Hepatocyte (in vitro differentiated cells): ENCODE measurements around the gene RAB40A. TPM values are rescaled to one million over a fixed set of nuclear protein-coding genes. Genes with fewer than 3 reads are reported as not detected.

Experiments
- DNase-seq: peaks from one replicate; pipeline ENCODE4 v3.0.0-alpha.2; 2016; ENCODE audit warnings: low spot score
- H2AFZ ChIP-seq: fragments of 200-600 bp; sonication (generic); 2 replicates; pipeline ENCODE4 v1.6.0; 2016; ENCODE audit warnings: antibody characterized with exemption, mild to moderate bottlenecking
- H3K27ac ChIP-seq: fragments of 200-600 bp; sonication (generic); 2 replicates; pipeline ENCODE4 v1.5.1; 2016; ENCODE audit warnings: mild to moderate bottlenecking
- H3K27me3 ChIP-seq: fragments of 200-600 bp; sonication (generic); 2 replicates; pipeline ENCODE4 v1.6.1; 2016
- H3K36me3 ChIP-seq: fragments of 200-600 bp; sonication (generic); replicated peaks from 2 replicates; pipeline ENCODE4 v1.5.1; 2016; ENCODE audit warnings: low read depth; ENCODE audit not compliant: insufficient read depth
- H3K4me1 ChIP-seq: fragments of 200-600 bp; sonication (generic); 2 replicates; pipeline ENCODE4 v1.5.1; 2016; ENCODE audit warnings: mild to moderate bottlenecking, moderate library complexity; ENCODE audit not compliant: insufficient read depth
- H3K4me2 ChIP-seq: fragments of 200-600 bp; sonication (generic); 2 replicates; pipeline ENCODE4 v1.6.0; 2016
- H3K4me3 ChIP-seq: fragments of 200-600 bp; sonication (generic); 2 replicates; pipeline ENCODE4 v1.5.1; 2016; ENCODE audit warnings: mild to moderate bottlenecking
- H3K79me2 ChIP-seq: fragments of 200-600 bp; sonication (generic); 2 replicates; pipeline ENCODE4 v1.6.0; 2017; ENCODE audit warnings: mild to moderate bottlenecking
- H3K9me2 ChIP-seq: fragments of 200-600 bp; sonication (generic); replicated peaks from 2 replicates; pipeline ENCODE4 v1.6.0; 2017; ENCODE audit warnings: mild to moderate bottlenecking; ENCODE audit not compliant: insufficient read depth
- H3K9me3 ChIP-seq: fragments of 200-600 bp; sonication (generic); 2 replicates; pipeline ENCODE4 v1.5.1; 2016; ENCODE audit warnings: low read depth, mild to moderate bottlenecking
- H4K20me1 ChIP-seq: fragments of 200-600 bp; sonication (generic); 2 replicates; pipeline ENCODE4 v1.6.0; 2016; ENCODE audit warnings: mild to moderate bottlenecking; ENCODE audit not compliant: insufficient read depth, poor library complexity, severe bottlenecking
- CTCF ChIP-seq: fragments of 200-600 bp; sonication (generic); IDR thresholded peaks from 2 replicates; pipeline ENCODE4 v1.5.1; 2016; ENCODE audit warnings: antibody characterized with exemption, mild to moderate bottlenecking; ENCODE audit not compliant: poor library complexity
- EZH2 ChIP-seq: fragments of 200-600 bp; sonication (generic); IDR thresholded peaks from 2 replicates; pipeline ENCODE4 v1.6.1; 2016; ENCODE audit warnings: antibody characterized with exemption, mild to moderate bottlenecking, borderline replicate concordance
- EZH2phosphoT487 ChIP-seq: fragments of 200-600 bp; sonication (generic); IDR thresholded peaks from one replicate; pipeline ENCODE4 v1.6.1; 2018; ENCODE audit warnings: antibody characterized with exemption, mild to moderate bottlenecking, low read depth, moderate library complexity; ENCODE audit not compliant: unreplicated experiment, severe bottlenecking
- WGBS: methylation state at CpG from one replicate; pipeline ENCODE4 v1.1.6; 2016; ENCODE audit warnings: low lambda C conversion rate; ENCODE audit errors: missing lambda C conversion rate; 5-methylcytosine and 5-hydroxymethylcytosine counted together
- polyA plus RNA-seq: library from polyadenylated mRNA; unstranded; fragments of >200 nt; fragmentation: Nextera tagmentation; extraction: Ambion mirVana; gene quantifications from 2 replicates; pipeline ENCODE4 v1.2.1, GENCODE V29; 2016
- total RNA-seq: library from RNA; depleted of rRNA; stranded (reverse); fragments of >200 nt; gene quantifications from 2 replicates; pipeline ENCODE4 v1.2.3, GENCODE V29; 2014

Gene RAB40A
- total RNA-seq, result 3.0 and 3.5 TPM in 2 replicates
- polyA plus RNA-seq, result 2.7 and 3.0 TPM in 2 replicates

GRCh38 chrX:103519389-103519788, at the start of gene RAB40A:
TSS of gene RAB40A (minus strand) at chrX:103519489. CDS start at chrX:103500756, 18,733 bp downstream.
- H3K4me2 ChIP-seq, result no peak within 1 kb of the TSS
- no peaks in the 10 kb centered on the region for H3K27me3 ChIP-seq
- H3K9me3 ChIP-seq, result no peaks in the 10 kb centered on the region
- TF ChIP-seq EZH2phosphoT487 (no peak), CTCF (no peak), EZH2 (no peak)
- H3K4me3 ChIP-seq, result no peak within 1 kb of the TSS
- DNase-seq, result no peak
- H3K27ac ChIP-seq, result no peak within 1 kb of the TSS
- H3K9me2 ChIP-seq, result no peaks in the 10 kb centered on the region
- H3K4me1 ChIP-seq, result no peaks in the 10 kb centered on the region
- H2AFZ ChIP-seq, result no peak within 1 kb of the TSS
- H3K79me2 ChIP-seq, result no peaks in the 10 kb centered on the region
- no peaks in the 10 kb centered on the region for H4K20me1 ChIP-seq
- 75% methylated on average over 2 of the region's 2 CpGs for WGBS
- H3K36me3 ChIP-seq, result no peaks in the 10 kb centered on the region

GRCh38 chrX:103565752-103566151, 46.5 kb upstream of the RAB40A start:
- Histone ChIP-seq H3K27me3 (no peaks in the 10 kb centered on the region), H3K27ac (no peak overlapping the region), H2AFZ (no peak overlapping the region), H3K36me3 (no peaks in the 10 kb centered on the region), H4K20me1 (no peaks in the 10 kb centered on the region), H3K9me2 (no peaks in the 10 kb centered on the region), H3K79me2 (no peaks in the 10 kb centered on the region), H3K4me2 (no peak overlapping the region), H3K4me1 (no peaks in the 10 kb centered on the region), H3K9me3 (no peaks in the 10 kb centered on the region), H3K4me3 (no peak overlapping the region)
- peak; percentile 61 for DNase-seq
- TF ChIP-seq EZH2phosphoT487 (no peak), EZH2 (no peak), CTCF (no peak)
- 62% methylated on average over 1 of the region's 1 CpG for WGBS

GRCh38 chrX:103565197-103565596, 45.9 kb upstream of the RAB40A start:
- DNase-seq, result no peak
- H4K20me1 ChIP-seq, result no peaks in the 10 kb centered on the region
- TF ChIP-seq EZH2phosphoT487, result no peak
- no peak for TF ChIP-seq CTCF
- no peak for TF ChIP-seq EZH2
- no peaks in the 10 kb centered on the region for H3K36me3 ChIP-seq
- no peak overlapping the region for H2AFZ ChIP-seq
- no peaks in the 10 kb centered on the region for H3K27me3 ChIP-seq
- 83% methylated on average over 4 of the region's 4 CpGs for WGBS
- no peak overlapping the region for H3K4me2 ChIP-seq
- H3K27ac ChIP-seq, result no peak overlapping the region
- H3K4me1 ChIP-seq, result no peaks in the 10 kb centered on the region
- no peaks in the 10 kb centered on the region for H3K9me2 ChIP-seq
- no peak overlapping the region for H3K4me3 ChIP-seq
- no peaks in the 10 kb centered on the region for H3K9me3 ChIP-seq
- no peaks in the 10 kb centered on the region for H3K79me2 ChIP-seq

- no peaks in the 10 kb centered on the region for H3K4me1 ChIP-seq
- H3K27ac ChIP-seq, result no peak overlapping the region
- no peak for DNase-seq
- no peaks in the 10 kb centered on the region for H3K27me3 ChIP-seq
- TF ChIP-seq CTCF (no peak), EZH2phosphoT487 (no peak), EZH2 (no peak)
- H3K4me2 ChIP-seq, result no peak overlapping the region
- H4K20me1 ChIP-seq, result no peaks in the 10 kb centered on the region
- no peaks in the 10 kb centered on the region for H3K79me2 ChIP-seq
- H3K36me3 ChIP-seq, result no peaks in the 10 kb centered on the region
- no peak overlapping the region for H3K4me3 ChIP-seq
- no peak overlapping the region for H2AFZ ChIP-seq
- H3K9me2 ChIP-seq, result no peaks in the 10 kb centered on the region
- no peaks in the 10 kb centered on the region for H3K9me3 ChIP-seq
- WGBS, result 76% methylated on average over 2 of the region's 2 CpGs
These were observed 43.5 kb upstream of the RAB40A start for GRCh38 chrX:103562801-103563200.
